HG03060 (cell line): ENCODE results near the gene TNKS2.

Source experiments
- ATAC-seq: cut with Tn5 transposase; IDR thresholded peaks from one replicate; pipeline ENCODE4 v1.9.1; 2021; ENCODE audit warnings: low read depth, moderate number of reproducible peaks; ENCODE audit not compliant: unreplicated experiment

Gene TNKS2

DNA sequence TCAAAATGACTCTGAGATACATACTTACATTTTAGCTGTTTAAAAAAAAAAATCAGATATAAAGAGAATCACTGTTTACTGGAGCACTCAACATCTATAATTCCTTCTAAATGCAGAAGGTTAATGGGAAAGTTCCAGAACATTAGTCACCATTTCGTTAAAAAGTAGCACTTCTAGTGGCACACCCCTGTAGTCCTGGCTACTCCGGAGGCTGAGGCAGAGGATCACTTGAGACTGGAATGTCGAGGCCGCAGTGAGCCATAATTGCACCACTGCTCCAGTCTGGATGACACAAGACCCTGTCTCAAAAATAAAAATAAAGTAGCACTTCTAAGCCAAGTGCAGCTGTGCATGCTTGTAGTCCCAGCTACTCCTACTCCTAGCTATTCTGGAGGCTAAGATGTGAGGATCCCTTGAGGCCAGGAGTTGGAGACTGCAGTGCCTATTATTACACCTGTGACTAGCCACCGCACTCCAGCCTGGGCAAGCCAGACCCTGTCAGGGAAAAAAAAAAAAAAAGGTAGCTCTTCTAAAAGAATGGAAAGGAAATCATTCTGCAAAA lies 108.9 kb downstream of the TNKS2 start:
- ATAC-seq = no peak

DNA sequence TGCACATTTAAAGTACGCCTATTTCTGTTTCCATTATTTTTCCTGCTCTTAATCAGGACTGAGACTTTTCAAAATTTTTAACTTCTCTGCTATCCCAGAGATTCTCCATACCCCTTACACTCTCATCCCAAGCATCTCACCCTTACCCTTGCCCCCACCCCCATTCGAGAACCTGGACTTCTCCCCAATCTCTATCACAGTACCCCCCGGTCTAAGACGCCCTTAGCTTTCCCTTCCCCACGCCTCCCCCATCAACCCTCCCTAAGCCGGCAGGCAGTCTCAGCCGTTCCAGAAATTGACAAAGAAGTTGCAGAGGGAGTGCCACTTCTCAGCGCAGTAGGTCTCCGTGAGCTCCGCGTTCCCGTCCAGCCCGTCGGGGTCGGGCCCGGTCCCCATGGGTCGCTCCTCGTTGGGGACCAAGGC lies 109.7 kb downstream of the TNKS2 start:
- ATAC-seq = no peak

DNA sequence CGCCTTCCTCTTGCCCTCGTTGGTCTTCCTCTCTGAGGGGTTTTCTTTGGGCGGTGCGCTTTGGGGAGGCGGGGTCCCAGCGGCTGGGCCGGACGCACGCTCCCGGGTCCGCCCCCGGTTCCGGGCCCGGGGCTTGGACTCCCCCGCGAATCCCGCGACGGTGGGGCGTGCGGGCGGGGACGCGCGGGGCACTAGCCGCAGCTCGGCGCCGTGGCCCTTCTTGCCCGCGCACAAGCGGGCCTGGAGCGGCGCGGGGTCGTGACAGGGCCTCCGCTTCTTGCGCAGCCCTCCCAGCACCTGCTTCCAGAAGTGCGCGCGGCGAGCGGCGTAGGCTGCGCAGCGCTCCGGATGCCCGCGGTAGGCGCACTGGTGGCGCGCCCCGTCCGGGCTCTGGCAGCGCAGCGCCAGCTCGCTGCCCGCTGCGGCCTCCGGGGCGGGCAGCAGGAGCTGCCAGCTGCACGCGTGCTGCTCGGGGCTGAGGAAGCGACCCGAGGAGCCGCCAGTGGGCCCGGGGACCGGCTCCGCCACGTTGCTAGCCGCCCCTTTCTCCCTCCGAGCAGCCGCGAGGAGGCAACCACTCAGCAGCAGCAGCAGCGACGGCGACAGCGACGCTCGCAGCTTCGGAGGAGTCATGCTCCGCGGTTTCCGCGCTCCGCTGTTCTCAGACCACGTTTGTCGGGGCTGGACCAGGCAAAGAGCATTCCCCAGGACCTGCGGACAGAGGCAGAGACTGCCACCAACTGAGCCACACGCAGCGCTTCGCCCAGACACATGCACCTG lies 110.3 kb downstream of the TNKS2 start:
- ATAC-seq = peak; percentile 63

DNA sequence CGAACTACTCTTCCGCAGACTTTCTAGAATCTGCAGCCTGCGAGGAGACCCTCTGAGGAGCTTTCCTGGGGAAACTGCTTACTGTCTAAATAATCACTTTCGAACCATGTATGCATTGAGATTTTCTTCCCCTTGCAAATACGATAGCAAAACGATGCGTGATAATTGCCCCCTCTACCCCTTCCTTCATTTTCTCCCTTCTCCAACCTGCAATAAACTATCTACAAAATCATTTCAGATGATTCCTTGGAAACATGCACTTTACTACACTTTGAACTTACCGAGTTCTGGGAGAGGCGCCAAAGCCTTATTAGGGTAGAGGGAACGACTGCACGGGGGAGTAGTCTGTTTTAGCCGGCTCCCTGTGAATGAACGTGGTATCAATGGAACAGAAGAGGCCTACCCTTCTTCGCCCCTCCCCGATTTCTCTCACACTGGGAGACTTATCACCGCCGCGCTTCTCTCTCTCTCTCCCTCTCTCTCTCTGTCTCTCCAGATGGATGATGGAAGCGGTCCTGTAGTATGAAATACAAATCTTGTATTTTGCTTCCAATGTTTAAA lies 111.0 kb downstream of the TNKS2 start, which contains the start of gene FGFBP3:
FGFBP3 (minus strand) TSS at position 370 of the 561 bp plus-strand sequence. CDS start 517 bp downstream, outside the sequence.
- ATAC-seq = no peak

DNA sequence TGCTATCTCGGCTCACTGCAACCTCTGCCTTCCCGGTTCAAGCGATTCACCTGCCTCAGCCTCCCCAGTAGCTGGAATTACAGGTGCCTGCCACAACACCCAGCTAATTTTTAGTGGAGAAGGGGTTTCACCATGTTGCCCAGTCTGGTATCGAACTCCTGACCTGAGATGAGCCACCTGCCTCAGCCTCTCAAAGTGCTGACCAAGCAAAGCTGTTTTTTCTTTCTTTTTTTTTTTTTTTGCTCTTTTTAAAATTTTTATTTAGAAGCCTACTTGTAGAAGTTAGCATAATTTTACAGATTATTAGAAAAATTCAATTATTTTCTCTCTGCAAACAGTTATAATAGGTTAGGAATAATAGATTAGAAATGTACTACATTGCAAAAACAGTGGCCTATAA lies 112.2 kb downstream of the TNKS2 start:
- ATAC-seq = no peak
